ENCODE data around the gene SMIM23.
A peak's percentile ranks its signal among the peaks of the same experiment; 100 is the strongest.
"Not testable (repeated sequence)": the region's sequence is repeated elsewhere in the genome, so short reads cannot be mapped to it uniquely, and the experiment has no call there.

The SMIM23 gene

GRCh38 chr5:171774418-171774817 lies 11.2 kb upstream of the SMIM23 start:
- Mint-ChIP-seq H3K27ac (no peak overlapping the region), H3K27me3 (ENCODE audit: low read depth) (peaks cover 13% of the 10 kb centered on the region), H3K36me3 (ENCODE audit: low read depth) (no peaks in the 10 kb centered on the region), H3K4me3 (no peak overlapping the region), H3K9me3 (peaks cover 9% of the 10 kb centered on the region), H3K4me1 (peaks cover 26% of the 10 kb centered on the region)
- TF ChIP-seq CTCF (IDR thresholded peaks at IDR 0.05; ENCODE audit: unreplicated experiment in 3 of 3): no peak

GRCh38 chr5:171776213-171776612 lies 9.4 kb upstream of the SMIM23 start:
- H3K4me1 Mint-ChIP-seq: peaks cover 33% of the 10 kb centered on the region
- H3K36me3 Mint-ChIP-seq (ENCODE audit: low read depth): no peaks in the 10 kb centered on the region
- peak overlapping the region in 1 of 3 experiments; percentile 60 for H3K27ac Mint-ChIP-seq
- no peak overlapping the region for H3K4me3 Mint-ChIP-seq
- H3K27me3 Mint-ChIP-seq (ENCODE audit: low read depth): peaks cover 11% of the 10 kb centered on the region
- TF ChIP-seq CTCF (IDR thresholded peaks at IDR 0.05; ENCODE audit: unreplicated experiment in 3 of 3): no peak
- H3K9me3 Mint-ChIP-seq: peaks cover 7% of the 10 kb centered on the region

- H3K4me1 Mint-ChIP-seq: peaks cover 24% of the 10 kb centered on the region
- peak overlapping the region; percentile 21 to 62 (median 60) for H3K27ac Mint-ChIP-seq
- H3K27me3 Mint-ChIP-seq (ENCODE audit: low read depth): peaks cover 11% of the 10 kb centered on the region
- peaks cover 7% of the 10 kb centered on the region for H3K9me3 Mint-ChIP-seq
- H3K36me3 Mint-ChIP-seq (ENCODE audit: low read depth): no peaks in the 10 kb centered on the region
- peak overlapping the region in 1 of 3 experiments; percentile 3 for H3K4me3 Mint-ChIP-seq
- TF ChIP-seq CTCF (IDR thresholded peaks at IDR 0.05; ENCODE audit: unreplicated experiment in 3 of 3): no peak
These were observed 8.6 kb upstream of the SMIM23 start for GRCh38 chr5:171776770-171777759.

GRCh38 chr5:171781744-171782143 lies 3.9 kb upstream of the SMIM23 start:
- H3K9me3 Mint-ChIP-seq; H3K27me3 Mint-ChIP-seq (ENCODE audit: low read depth): not testable (repeated sequence)

GRCh38 chr5:171782332-171782966 lies 3.2 kb upstream of the SMIM23 start:
- TF ChIP-seq CTCF (IDR thresholded peaks at IDR 0.05; ENCODE audit: unreplicated experiment in 3 of 3): no peak
- Mint-ChIP-seq H3K9me3 (peaks cover 7% of the 10 kb centered on the region), H3K27me3 (ENCODE audit: low read depth) (peaks cover 5% of the 10 kb centered on the region), H3K4me3 (no peak overlapping the region), H3K4me1 (peaks cover 10% of the 10 kb centered on the region), H3K27ac (no peak overlapping the region), H3K36me3 (ENCODE audit: low read depth) (no peaks in the 10 kb centered on the region)

More at GRCh38 chr5:171781744-171782143, 3.9 kb upstream of the SMIM23 start:
- H3K27ac Mint-ChIP-seq; H3K36me3 Mint-ChIP-seq (ENCODE audit: low read depth); H3K4me3 Mint-ChIP-seq: not testable (repeated sequence)
- H3K4me1 Mint-ChIP-seq: peaks cover 17% of the 10 kb centered on the region

GRCh38 chr5:171783051-171783450 lies 2.6 kb upstream of the SMIM23 start:
- no peak for TF ChIP-seq CTCF (IDR thresholded peaks at IDR 0.05; ENCODE audit: unreplicated experiment in 3 of 3)
- Mint-ChIP-seq H3K27ac (no peak overlapping the region), H3K36me3 (ENCODE audit: low read depth) (no peaks in the 10 kb centered on the region), H3K4me3 (no peak overlapping the region), H3K9me3 (peaks cover 7% of the 10 kb centered on the region), H3K4me1 (peaks cover 10% of the 10 kb centered on the region), H3K27me3 (ENCODE audit: low read depth) (peaks cover 5% of the 10 kb centered on the region)
